ENCODE results near the gene LAMA4.

The LAMA4 gene, protein sequence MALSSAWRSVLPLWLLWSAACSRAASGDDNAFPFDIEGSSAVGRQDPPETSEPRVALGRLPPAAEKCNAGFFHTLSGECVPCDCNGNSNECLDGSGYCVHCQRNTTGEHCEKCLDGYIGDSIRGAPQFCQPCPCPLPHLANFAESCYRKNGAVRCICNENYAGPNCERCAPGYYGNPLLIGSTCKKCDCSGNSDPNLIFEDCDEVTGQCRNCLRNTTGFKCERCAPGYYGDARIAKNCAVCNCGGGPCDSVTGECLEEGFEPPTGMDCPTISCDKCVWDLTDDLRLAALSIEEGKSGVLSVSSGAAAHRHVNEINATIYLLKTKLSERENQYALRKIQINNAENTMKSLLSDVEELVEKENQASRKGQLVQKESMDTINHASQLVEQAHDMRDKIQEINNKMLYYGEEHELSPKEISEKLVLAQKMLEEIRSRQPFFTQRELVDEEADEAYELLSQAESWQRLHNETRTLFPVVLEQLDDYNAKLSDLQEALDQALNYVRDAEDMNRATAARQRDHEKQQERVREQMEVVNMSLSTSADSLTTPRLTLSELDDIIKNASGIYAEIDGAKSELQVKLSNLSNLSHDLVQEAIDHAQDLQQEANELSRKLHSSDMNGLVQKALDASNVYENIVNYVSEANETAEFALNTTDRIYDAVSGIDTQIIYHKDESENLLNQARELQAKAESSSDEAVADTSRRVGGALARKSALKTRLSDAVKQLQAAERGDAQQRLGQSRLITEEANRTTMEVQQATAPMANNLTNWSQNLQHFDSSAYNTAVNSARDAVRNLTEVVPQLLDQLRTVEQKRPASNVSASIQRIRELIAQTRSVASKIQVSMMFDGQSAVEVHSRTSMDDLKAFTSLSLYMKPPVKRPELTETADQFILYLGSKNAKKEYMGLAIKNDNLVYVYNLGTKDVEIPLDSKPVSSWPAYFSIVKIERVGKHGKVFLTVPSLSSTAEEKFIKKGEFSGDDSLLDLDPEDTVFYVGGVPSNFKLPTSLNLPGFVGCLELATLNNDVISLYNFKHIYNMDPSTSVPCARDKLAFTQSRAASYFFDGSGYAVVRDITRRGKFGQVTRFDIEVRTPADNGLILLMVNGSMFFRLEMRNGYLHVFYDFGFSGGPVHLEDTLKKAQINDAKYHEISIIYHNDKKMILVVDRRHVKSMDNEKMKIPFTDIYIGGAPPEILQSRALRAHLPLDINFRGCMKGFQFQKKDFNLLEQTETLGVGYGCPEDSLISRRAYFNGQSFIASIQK (N-terminal part only)
- total RNA-seq: 0.13 to 0.36 reads per million in 2 experiments

- no peak for DNase-seq (ENCODE audit: low read depth)
Observed at GRCh38 chr6:112253841-112254816, at the start of gene LAMA4. TSS of gene LAMA4 (minus strand) at chr6:112254567. CDS start at chr6:112254150, 417 bp downstream.

GRCh38 chr6:112302142-112302705, 47.9 kb upstream of the LAMA4 start:
- DNase-seq (ENCODE audit: low read depth): no peak

DNA sequence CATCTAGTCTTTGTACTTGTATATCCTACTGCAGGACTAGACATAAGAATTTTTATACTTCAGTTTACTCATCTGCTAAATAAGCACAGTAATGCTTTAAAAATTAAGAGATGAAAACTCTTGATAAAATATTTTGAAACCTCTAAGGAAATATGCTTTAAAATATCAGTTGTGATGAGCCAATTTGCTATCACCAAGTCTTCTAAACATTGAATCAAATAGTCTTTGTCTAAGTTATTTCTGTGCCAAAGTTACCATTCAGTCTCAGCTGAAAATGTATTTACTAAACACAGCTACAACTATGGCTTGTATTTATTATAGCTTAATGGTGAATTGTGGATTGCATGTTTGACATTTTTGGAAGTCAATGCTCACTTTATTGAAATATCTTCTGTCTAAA, 46.5 kb upstream of the LAMA4 start:
- DNase-seq (ENCODE audit: low read depth): no peak

GRCh38 chr6:112298816-112299281, 44.5 kb upstream of the LAMA4 start:
- DNase-seq (ENCODE audit: low read depth): no peak

- DNase-seq (ENCODE audit: low read depth): no peak
Observed at GRCh38 chr6:112298021-112298745, 43.8 kb upstream of the LAMA4 start.

GRCh38 chr6:112296694-112297093, 42.3 kb upstream of the LAMA4 start:
- DNase-seq (ENCODE audit: low read depth): no peak

DNA sequence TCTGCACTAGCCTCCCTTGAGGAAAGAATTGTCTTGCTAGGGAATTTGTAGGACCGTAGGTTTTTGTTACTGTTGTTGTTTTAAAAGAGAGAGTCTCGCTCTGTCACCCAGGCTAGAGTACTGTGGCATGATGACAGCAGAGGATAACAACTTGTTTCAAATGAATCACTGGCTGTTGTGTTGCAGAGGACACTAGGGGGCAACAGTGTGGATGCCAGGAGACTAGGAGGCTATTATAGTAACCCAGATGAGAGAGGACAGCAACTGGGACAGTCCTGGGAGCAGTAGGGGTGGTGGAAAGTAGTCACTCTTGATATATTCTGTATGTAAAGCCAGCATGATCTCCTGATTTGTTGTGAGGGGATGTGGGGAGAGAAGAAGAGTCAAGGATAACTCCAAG, 41.8 kb upstream of the LAMA4 start:
- DNase-seq (ENCODE audit: low read depth): no peak

GRCh38 chr6:112291161-112291762, 36.9 kb upstream of the LAMA4 start:
- DNase-seq (ENCODE audit: low read depth): no peak

DNA sequence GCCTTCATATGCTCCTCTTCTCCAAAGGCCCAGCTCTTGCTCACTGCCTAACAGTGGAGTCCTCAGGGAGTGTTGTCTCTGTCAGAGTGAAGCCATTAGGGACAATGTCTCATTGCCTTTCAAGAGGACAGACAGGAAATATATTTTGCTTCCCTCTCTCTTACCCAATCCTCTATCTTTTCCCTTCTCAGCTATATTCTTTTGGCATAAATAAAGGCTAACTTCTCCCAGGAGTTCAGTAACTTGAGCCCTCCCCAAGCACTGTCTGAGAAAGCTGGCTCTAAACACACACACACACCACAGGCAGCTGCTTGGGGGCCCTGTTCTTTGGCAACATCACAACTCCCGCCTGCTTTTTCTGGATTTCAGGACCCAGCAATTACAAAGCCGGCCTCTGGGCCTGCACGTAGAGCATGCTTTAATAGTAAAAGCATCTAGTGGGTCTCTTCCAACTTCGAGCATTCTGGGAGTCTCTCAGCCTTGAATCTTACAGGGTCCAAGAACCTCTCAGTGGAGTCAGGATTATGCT, 34.7 kb upstream of the LAMA4 start:
- no peak for DNase-seq (ENCODE audit: low read depth)

GRCh38 chr6:112288475-112288874, 34.1 kb upstream of the LAMA4 start:
- no peak for DNase-seq (ENCODE audit: low read depth)

DNA sequence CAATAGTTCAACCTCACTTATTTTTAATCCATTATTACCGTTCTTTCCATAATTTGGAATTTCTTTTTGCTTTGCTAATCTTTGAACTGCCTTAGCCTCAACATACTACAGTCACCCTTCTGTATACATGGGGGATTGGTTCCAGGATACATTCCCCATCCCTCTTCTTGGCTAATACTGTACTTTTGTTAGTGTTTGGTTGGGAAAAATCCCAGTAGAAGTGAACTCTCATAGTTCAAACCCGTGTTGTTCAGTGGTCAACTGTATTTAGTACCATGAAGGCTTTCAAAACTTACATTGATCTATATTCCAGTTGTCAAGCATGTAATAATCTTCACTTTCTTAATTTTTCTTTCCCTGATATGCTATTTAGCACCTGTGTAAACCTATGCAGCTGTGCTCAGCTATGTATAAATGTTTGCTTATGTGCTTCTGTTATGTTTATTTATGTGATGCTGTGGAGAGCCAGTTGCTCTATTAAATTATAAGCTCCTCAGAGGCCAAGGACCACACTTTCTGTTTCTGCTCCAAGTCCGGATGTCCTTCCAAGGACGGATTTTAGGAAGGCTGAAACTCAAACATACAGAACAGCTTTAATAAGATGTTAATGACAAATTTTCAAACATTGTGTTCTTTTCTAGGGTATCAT, 33.3 kb upstream of the LAMA4 start:
- no peak for DNase-seq (ENCODE audit: low read depth)

- no peak for DNase-seq (ENCODE audit: low read depth)
Observed at GRCh38 chr6:112286500-112287144, 32.3 kb upstream of the LAMA4 start.

- no peak for DNase-seq (ENCODE audit: low read depth)
Observed at GRCh38 chr6:112286010-112286409, 31.6 kb upstream of the LAMA4 start.

GRCh38 chr6:112284603-112285002, 30.2 kb upstream of the LAMA4 start:
- no peak for DNase-seq (ENCODE audit: low read depth)

- DNase-seq (ENCODE audit: low read depth): no peak
Observed at GRCh38 chr6:112283621-112284020, 29.3 kb upstream of the LAMA4 start.

- DNase-seq (ENCODE audit: low read depth): no peak
Observed at GRCh38 chr6:112281821-112282615, 27.7 kb upstream of the LAMA4 start.
